Stimulated activated naive CD8-positive, alpha-beta T cell treated with anti-CD3 and anti-CD28 coated beads, Interleukin-15, Interleukin-2, amounts not matched to agents 100 ng/mL and 50 ng/mL, for 24 hours (primary cell): ENCODE results near the gene MINK1.

ENCODE experiments used
- H3K27ac Mint-ChIP-seq: one replicate; pipeline ENCODE4 v1.8.0; 2021; ENCODE audit warnings: mild to moderate bottlenecking, mixed read lengths
- H3K27me3 Mint-ChIP-seq: one replicate; pipeline ENCODE4 v1.8.0; 2021; ENCODE audit warnings: mixed read lengths
- H3K36me3 Mint-ChIP-seq: one replicate; pipeline ENCODE4 v1.8.0; 2021; ENCODE audit warnings: low read depth, mixed read lengths
- H3K4me1 Mint-ChIP-seq: one replicate; pipeline ENCODE4 v1.8.0; 2021; ENCODE audit warnings: low read depth, mixed read lengths
- H3K4me3 Mint-ChIP-seq: one replicate; pipeline ENCODE4 v1.8.0; 2021; ENCODE audit warnings: mild to moderate bottlenecking, mixed read lengths
- H3K9me3 Mint-ChIP-seq: one replicate; pipeline ENCODE4 v1.8.0; 2021; ENCODE audit warnings: mixed read lengths

The MINK1 gene

DNA sequence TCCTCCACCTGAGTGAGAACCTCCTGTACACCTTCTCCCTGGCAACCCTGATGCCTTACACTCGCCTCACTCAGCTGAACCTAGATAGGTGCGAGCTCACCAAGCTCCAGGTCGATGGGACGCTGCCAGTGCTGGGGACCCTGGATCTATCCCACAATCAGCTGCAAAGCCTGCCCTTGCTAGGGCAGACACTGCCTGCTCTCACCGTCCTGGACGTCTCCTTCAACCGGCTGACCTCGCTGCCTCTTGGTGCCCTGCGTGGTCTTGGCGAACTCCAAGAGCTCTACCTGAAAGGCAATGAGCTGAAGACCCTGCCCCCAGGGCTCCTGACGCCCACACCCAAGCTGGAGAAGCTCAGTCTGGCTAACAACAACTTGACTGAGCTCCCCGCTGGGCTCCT lies 99.6 kb downstream of the MINK1 start:
- H3K27me3 Mint-ChIP-seq = no peaks in the 10 kb centered on the region
- no peak overlapping the region for H3K27ac Mint-ChIP-seq
- no peaks in the 10 kb centered on the region for H3K9me3 Mint-ChIP-seq
- H3K4me1 Mint-ChIP-seq = peaks cover 14% of the 10 kb centered on the region
- H3K36me3 Mint-ChIP-seq = peaks cover 22% of the 10 kb centered on the region
- H3K4me3 Mint-ChIP-seq = no peak overlapping the region

DNA sequence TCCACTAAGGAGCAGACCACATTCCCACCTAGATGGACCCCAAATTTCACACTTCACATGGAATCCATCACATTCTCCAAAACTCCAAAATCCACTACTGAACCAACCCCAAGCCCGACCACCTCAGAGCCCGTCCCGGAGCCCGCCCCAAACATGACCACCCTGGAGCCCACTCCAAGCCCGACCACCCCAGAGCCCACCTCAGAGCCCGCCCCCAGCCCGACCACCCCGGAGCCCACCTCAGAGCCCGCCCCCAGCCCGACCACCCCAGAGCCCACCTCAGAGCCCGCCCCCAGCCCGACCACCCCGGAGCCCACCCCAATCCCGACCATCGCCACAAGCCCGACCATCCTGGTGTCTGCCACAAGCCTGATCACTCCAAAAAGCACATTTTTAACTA lies 100.5 kb downstream of the MINK1 start:
- Mint-ChIP-seq H3K27ac (no peak overlapping the region), H3K9me3 (no peaks in the 10 kb centered on the region), H3K27me3 (no peaks in the 10 kb centered on the region), H3K36me3 (peaks cover 27% of the 10 kb centered on the region), H3K4me3 (peak overlapping the region; percentile 24), H3K4me1 (peaks cover 21% of the 10 kb centered on the region)

DNA sequence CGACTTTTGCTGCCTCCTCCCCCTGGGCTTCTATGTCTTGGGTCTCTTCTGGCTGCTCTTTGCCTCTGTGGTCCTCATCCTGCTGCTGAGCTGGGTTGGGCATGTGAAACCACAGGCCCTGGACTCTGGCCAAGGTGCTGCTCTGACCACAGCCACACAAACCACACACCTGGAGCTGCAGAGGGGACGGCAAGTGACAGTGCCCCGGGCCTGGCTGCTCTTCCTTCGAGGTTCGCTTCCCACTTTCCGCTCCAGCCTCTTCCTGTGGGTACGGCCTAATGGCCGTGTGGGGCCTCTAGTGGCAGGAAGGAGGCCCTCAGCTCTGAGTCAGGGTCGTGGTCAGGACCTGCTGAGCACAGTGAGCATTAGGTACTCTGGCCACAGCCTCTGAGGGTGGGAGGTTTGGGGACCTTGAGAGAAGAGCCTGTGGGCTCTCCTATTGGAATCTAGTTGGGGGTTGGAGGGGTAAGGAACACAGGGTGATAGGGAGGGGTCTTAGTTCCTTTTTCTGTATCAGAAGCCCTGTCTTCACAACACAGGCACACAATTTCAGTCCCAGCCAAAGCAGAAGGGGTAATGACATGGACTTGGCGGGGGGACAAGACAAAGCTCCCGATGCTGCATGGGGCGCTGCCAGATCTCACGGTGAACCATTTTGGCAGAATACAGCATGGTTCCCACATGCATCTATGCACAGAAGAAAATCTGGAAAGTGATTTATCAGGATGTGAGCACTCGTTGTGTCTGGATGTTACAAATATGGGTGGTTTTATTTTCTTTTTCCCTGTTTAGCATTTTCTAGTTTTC lies 101.2 kb downstream of the MINK1 start:
- Mint-ChIP-seq H3K4me3 (peak overlapping the region; percentile 24), H3K9me3 (no peaks in the 10 kb centered on the region), H3K27ac (no peak overlapping the region), H3K4me1 (peaks cover 22% of the 10 kb centered on the region), H3K27me3 (no peaks in the 10 kb centered on the region), H3K36me3 (peaks cover 23% of the 10 kb centered on the region)

DNA sequence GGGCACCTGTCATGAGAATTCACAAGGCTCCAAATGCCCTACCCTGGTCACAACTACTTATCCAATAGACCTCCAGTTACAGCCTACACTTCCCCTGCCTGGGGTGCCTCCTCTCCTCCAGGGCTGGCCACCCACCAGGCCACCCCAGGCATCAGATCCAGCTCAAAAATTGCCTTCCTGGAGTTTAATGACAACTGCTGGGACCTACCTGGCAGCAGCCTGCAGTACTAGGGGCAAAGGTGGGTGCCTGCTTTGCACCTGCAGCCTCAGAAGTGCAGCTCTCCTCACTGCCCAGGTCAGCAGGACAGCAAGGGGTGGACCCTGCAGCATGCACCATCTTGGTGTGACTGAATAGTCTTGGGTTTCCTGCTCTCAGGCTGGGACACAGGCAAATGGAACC lies 102.5 kb downstream of the MINK1 start:
- H3K4me3 Mint-ChIP-seq = no peak overlapping the region
- peaks cover 23% of the 10 kb centered on the region for H3K36me3 Mint-ChIP-seq
- H3K27ac Mint-ChIP-seq = no peak overlapping the region
- H3K27me3 Mint-ChIP-seq = no peaks in the 10 kb centered on the region
- H3K9me3 Mint-ChIP-seq = no peaks in the 10 kb centered on the region
- peaks cover 22% of the 10 kb centered on the region for H3K4me1 Mint-ChIP-seq

DNA sequence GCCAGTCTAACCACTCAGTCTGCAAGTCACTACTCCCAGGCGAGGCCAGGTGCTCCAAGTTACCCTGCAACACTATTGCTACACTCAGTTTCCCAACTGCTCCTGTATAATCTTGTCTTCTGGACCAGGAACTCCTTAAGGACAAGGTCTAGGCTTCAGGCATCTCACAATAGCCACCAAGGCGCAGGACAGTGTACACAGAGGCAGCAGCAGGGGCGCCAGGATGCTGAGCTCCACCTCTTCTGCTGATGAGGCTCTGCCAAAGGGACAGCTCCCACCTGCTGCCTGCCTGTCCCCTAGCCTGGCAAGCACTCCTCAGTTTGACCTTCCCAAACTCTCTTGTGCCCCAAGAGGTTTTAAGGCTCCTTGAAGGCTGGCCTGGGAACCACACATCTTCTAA lies 103.3 kb downstream of the MINK1 start:
- no peaks in the 10 kb centered on the region for H3K9me3 Mint-ChIP-seq
- no peak overlapping the region for H3K27ac Mint-ChIP-seq
- peaks cover 26% of the 10 kb centered on the region for H3K36me3 Mint-ChIP-seq
- no peak overlapping the region for H3K4me3 Mint-ChIP-seq
- no peaks in the 10 kb centered on the region for H3K27me3 Mint-ChIP-seq
- peaks cover 28% of the 10 kb centered on the region for H3K4me1 Mint-ChIP-seq

DNA sequence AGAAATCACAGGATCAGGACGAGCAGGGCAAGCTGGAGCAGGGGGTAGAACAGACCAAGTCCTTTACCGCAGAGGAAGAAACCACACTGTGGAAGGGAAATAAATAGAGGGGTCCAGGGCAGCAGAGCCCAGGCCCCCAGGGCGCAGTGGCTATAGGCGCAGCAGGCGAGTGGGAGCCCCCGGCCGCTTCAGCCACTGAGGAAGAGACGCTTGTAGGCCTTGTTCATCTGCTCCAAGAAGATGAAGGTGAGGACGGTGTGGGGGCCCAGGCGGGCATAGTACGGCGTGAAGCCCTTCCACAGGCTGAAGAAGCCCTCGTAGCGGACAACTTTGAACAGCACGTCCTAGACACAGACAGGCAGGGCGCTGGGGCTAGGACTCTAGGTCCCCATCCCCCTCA lies 104.4 kb downstream of the MINK1 start:
- peaks cover 36% of the 10 kb centered on the region for H3K36me3 Mint-ChIP-seq
- H3K27me3 Mint-ChIP-seq = no peaks in the 10 kb centered on the region
- H3K4me1 Mint-ChIP-seq = peaks cover 39% of the 10 kb centered on the region
- H3K27ac Mint-ChIP-seq = no peak overlapping the region
- H3K9me3 Mint-ChIP-seq = no peaks in the 10 kb centered on the region
- no peak overlapping the region for H3K4me3 Mint-ChIP-seq

DNA sequence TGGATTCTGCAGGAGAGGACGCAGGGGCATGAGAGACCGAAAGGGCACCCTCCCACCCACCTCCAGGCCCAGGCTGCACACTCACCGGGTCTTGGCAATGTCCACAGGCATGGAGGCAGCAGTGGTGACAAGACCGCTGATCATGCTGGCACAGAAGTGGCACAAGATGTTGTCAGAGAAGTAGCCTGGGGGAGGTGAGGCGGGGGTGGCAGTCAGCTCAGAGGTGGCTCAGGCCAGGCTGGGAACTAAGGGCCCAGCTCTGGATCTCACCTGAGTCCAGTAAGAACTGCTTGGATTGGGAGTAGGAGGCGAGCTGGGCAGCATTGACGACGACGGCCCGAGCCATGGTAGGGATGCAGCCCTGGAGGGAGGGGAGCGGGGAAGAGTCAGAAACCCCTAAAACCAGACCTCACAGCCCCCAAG lies 104.9 kb downstream of the MINK1 start:
- no peaks in the 10 kb centered on the region for H3K9me3 Mint-ChIP-seq
- peak overlapping the region; percentile 80 for H3K27ac Mint-ChIP-seq
- H3K4me1 Mint-ChIP-seq = peaks cover 44% of the 10 kb centered on the region
- H3K27me3 Mint-ChIP-seq = no peaks in the 10 kb centered on the region
- peak overlapping the region; percentile 88 for H3K4me3 Mint-ChIP-seq
- H3K36me3 Mint-ChIP-seq = peaks cover 41% of the 10 kb centered on the region

DNA sequence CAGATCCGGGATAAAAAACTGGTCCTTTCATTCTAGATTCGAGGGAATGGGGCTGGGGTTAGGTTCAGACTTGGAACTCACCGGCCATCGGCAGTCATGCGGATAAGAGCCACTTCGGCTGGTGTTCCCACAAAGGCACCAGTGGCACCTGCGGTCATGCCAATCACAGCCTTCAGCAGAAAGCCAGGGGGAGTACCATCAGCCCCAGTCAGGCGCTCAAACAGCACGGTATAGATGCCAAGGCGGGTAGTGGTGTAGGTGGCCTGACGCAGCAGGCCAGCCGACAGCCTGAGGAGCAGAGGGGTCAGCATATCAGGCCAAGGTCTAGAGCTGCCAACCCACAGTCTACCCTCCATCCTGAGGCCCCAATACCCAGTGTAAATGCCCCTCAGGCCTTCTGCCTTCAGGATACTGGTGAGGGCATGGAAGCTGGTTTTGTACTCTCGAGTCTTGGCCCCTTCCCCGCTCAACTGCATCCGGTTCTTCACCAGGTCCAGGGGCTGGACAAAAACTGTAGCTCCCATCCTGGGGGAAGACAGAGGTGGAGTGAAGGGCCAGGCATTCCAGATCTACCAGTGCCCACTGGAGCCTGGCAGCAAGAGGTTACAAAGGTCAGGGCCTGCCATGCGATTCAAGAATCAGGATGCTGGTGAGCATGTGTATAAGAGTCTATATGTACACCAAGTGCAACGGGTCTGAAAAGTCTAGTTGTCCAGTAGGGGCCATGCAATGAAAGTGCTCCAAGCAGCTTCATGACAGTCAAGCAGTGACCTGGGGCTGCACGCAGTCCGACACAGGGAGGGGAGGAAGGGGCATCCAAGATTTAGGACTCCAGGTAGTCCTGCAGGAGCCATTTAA lies 105.8 kb downstream of the MINK1 start:
- no peaks in the 10 kb centered on the region for H3K9me3 Mint-ChIP-seq
- H3K4me1 Mint-ChIP-seq = peaks cover 45% of the 10 kb centered on the region
- peak overlapping the region; percentile 88 for H3K4me3 Mint-ChIP-seq
- H3K27me3 Mint-ChIP-seq = no peaks in the 10 kb centered on the region
- H3K27ac Mint-ChIP-seq = peak overlapping the region; percentile 92
- peaks cover 47% of the 10 kb centered on the region for H3K36me3 Mint-ChIP-seq

DNA sequence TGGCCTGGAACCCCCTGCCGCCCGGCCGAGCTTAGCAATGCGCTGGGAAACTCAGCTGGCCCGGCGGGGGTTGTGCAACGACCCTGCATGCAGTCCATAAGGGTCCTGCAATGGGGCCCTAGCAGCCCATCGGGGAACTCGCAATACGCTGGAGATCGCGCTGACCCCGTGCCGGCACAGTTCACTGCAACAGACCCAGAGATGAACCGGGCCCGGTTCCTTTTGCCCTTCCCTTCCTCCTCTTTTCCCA lies 106.3 kb downstream of the MINK1 start:
- Mint-ChIP-seq H3K36me3 (peaks cover 52% of the 10 kb centered on the region), H3K9me3 (no peaks in the 10 kb centered on the region), H3K4me3 (peak overlapping the region; percentile 88), H3K4me1 (peaks cover 45% of the 10 kb centered on the region), H3K27ac (peak overlapping the region; percentile 92), H3K27me3 (no peaks in the 10 kb centered on the region)

DNA sequence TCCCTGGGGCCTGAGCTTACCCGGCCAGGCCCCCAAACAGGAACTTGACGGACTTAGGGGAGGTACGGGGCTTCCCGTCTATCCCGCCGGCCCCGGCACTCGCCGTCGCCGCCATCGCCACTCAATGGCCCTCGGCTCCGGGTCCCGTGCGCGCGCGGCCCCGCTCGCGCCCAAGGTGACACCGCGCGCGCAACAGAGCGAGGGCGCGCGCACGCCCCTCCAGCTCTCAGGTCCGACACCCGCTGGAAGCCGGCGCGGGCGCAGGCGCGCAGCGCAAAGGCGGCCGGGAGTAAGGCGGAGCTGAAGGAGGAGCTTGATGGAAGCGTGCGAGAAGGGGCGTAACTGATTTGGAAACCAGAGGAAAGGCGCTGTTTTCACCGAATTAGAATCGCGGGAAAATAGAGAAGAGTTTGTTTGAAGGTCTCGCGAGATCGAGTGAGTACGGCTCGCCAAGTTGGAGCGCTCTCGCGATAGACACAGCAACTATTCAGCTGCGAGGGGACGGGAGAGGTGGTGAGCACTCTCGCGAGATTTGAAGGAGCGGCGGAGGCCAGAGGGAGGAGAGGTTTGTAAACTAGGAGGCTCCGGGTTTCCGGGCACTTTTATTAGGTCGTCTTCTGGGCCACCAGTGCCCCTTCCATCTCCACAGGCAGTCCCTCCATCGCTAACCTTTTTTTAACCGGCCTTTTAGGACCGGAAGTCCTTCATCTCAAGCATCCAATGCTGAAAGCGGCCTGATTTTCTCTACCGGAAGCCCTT lies 106.8 kb downstream of the MINK1 start, which contains the start of the genes RNF167 and SLC25A11:
Gene RNF167 (plus strand): TSS at position 473 of the 759 bp plus-strand sequence. CDS start 642 bp downstream, outside the sequence.
Gene SLC25A11 (minus strand): TSS at position 251 of the 759 bp plus-strand sequence. CDS start 136 bp downstream, at position 115.
- Mint-ChIP-seq H3K36me3 (peaks cover 57% of the 10 kb centered on the region), H3K27ac (peak within 1 kb of the TSS; percentile 92), H3K9me3 (no peaks in the 10 kb centered on the region)

DNA sequence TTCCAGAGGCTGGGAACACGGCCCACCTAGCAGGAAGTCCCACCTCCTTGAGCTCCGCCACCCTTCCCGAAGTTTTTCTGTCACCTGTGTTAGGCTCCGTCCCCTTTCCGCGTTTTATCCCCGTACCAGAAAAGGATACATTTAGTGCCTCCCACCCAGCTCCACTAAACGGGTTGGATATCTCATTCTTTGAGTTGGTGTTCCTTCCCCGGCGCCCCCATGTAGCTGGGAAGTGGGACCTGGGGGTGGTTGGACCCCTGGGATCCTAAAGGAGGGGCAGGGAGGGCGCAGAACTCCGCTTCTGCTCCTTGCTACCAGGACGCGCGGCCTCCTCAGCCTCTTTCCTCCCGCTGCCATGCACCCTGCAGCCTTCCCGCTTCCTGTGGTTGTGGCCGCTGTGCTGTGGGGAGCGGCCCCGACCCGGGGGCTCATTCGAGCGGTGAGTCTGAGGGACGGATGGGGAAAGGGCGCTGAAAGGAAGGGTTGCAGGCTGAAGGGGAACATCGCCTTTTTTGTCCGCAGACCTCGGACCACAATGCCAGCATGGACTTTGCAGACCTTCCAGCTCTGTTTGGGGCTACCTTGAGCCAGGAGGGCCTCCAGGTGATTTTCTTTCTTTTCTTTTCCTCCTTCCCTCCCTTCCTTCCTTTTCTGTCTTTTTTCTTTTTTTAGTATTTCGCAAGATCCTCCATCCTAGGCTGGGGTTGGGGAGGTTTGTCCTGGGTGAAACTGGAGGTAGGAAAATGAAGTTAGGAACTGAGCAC lies 107.6 kb downstream of the MINK1 start:
- Mint-ChIP-seq H3K36me3 (peaks cover 63% of the 10 kb centered on the region), H3K27me3 (no peaks in the 10 kb centered on the region), H3K9me3 (no peaks in the 10 kb centered on the region), H3K4me1 (peaks cover 55% of the 10 kb centered on the region), H3K4me3 (peak overlapping the region; percentile 88), H3K27ac (peak overlapping the region; percentile 92)

More for the DNA sequence above, 106.8 kb downstream of the MINK1 start, which contains the start of the genes RNF167 and SLC25A11:
- Mint-ChIP-seq H3K4me3 (peak within 1 kb of the TSS; percentile 88), H3K4me1 (peaks cover 48% of the 10 kb centered on the region), H3K27me3 (no peaks in the 10 kb centered on the region)

DNA sequence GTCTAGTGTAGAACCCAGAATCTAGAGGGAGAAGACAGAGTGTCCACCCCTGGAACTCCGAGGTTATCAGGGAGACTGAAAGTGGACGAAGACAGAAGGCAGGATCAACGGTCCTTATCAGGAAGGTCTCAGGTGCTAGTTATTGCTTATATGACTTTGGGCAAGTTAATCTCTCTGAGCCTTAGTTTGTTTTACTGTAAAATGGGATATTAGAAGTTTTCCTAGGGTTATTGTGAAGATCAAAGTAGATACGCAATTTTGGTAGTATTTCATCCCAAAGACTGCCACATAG lies 108.1 kb downstream of the MINK1 start:
- Mint-ChIP-seq H3K4me3 (peak overlapping the region; percentile 88), H3K4me1 (peaks cover 59% of the 10 kb centered on the region), H3K36me3 (peaks cover 63% of the 10 kb centered on the region), H3K27me3 (no peaks in the 10 kb centered on the region), H3K9me3 (no peaks in the 10 kb centered on the region), H3K27ac (peak overlapping the region; percentile 92)

DNA sequence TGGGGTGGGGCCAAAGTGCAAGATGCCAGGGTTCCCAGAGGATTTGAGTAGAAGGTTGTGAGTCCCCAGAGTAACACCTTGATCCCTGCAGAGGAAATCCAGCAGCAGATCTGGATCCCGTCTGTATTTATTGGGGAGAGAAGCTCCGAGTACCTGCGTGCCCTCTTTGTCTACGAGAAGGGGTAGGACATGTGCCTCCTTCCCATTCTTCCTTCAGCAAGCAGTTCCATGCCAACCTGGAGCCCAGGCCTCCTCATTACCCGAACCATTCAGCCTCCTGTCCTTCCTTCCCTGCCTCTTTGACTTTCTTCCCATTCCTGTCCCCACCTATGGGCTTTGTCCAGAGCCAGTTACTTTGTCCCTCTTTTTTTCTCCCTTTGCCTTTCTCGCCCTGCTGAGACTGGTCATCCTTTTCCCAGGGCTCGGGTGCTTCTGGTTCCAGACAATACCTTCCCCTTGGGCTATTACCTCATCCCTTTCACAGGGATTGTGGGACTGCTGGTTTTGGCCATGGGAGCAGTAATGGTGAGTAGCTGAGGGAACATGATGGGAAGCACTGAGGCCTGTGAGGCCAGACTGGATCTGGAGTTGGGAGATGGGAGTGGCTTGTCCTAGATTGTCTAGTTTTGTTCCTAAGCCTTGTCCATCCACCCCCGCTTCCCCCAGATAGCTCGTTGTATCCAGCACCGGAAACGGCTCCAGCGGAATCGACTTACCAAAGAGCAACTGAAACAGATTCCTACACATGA lies 109.8 kb downstream of the MINK1 start:
- peak overlapping the region; percentile 74 for H3K27ac Mint-ChIP-seq
- peaks cover 67% of the 10 kb centered on the region for H3K4me1 Mint-ChIP-seq
- H3K36me3 Mint-ChIP-seq = peaks cover 77% of the 10 kb centered on the region
- peak overlapping the region; percentile 88 for H3K4me3 Mint-ChIP-seq
- no peaks in the 10 kb centered on the region for H3K9me3 Mint-ChIP-seq
- no peaks in the 10 kb centered on the region for H3K27me3 Mint-ChIP-seq

DNA sequence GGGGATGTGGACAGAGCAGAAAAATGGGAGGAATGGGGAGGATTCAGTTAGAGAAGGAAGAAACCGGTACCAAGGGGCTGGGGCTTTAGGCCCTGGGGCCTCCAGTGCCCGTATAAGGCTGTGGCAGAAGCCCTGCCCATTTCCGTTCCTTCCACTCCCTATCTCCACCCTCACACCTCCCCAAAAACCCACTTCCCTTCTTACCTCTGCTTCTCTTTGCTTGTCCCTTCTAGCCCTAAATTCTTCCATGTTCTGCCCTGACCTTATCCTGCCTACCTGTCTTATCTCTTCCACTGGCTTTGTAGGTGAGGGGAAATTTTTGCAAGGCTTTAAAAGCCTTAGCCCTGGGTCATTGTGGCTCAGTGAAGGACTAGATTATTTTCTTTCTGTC lies 111.0 kb downstream of the MINK1 start:
- no peaks in the 10 kb centered on the region for H3K9me3 Mint-ChIP-seq
- peaks cover 71% of the 10 kb centered on the region for H3K36me3 Mint-ChIP-seq
- peak overlapping the region; percentile 93 for H3K4me3 Mint-ChIP-seq
- H3K4me1 Mint-ChIP-seq = peaks cover 58% of the 10 kb centered on the region
- H3K27ac Mint-ChIP-seq = peak overlapping the region; percentile 98
- H3K27me3 Mint-ChIP-seq = no peaks in the 10 kb centered on the region
